SH-SY5Y (cell line): Measurements from ENCODE around the gene CCN2.

Experiments used
- GATA2 ChIP-seq: IDR thresholded peaks from 2 replicates; pipeline ENCODE4 v1.6.1; 2011; ENCODE audit warnings: mild to moderate bottlenecking, low read depth, low read length
- GATA3 ChIP-seq: IDR thresholded peaks from 2 replicates; pipeline ENCODE4 v1.6.1; 2011; ENCODE audit warnings: low read depth, mild to moderate bottlenecking, low read length, moderate library complexity

DNA sequence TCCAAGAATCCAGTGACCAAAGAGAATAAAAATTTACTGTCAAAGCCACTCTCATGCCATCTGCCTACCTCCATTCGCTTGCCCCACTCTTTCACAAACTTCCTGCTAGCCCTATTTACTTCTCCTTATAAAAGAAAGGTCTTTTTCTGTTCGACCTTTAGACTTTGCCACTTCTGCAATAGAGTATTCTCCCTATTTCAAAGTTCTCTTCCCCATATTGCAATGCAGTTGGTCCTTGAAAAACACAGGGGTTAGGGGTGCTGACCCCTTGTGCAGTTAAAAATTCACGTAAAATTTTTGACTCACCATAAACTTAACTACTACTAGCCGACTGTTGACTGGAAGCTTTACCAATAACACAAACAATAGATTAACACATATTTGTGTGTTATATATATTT is 15.0 kb downstream of the CCN2 start:
- TF ChIP-seq GATA3 (no peak), GATA2 (no peak)
